ENCODE measurements around the gene LRMDA. TPM values are rescaled to one million over a fixed set of nuclear protein-coding genes. Genes with fewer than 3 reads are reported as not detected.

LRMDA gene
- total RNA-seq, 1 donor from 2014 or later, result 22.3 TPM

- DNase-seq (ENCODE audit: missing footprints), result no peak
- intact Hi-C loops (cut with DNase I), result no loop called here
These were observed 251.5 kb downstream of the LRMDA start for GRCh38 chr10:75682649-75683557.

DNA sequence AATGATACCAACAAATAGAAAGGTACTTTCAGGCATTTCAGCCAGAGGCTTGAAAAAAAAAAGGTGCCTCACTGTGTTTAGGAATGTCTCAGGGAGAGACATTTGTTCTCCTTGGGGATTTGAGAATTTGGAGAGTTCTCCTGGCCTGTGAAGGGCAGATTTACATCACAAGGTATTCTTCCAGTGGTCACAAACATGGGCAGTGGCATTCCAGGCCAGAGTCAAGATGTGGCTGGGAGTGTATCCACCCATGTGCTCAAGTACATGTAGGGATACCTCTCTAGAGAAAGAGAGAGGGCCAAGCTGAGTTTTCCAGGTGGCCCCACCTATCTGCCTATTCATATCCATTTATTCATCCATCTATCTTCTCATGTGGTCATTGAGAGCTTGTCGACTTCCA lies 253.8 kb downstream of the LRMDA start:
- no peak for ATAC-seq
- intact Hi-C loops (cut with DNase I), result no loop called here

More at GRCh38 chr10:75682649-75683557, 251.5 kb downstream of the LRMDA start:
- ATAC-seq, result peak; percentile 60

GRCh38 chr10:75688506-75689300 lies 257.3 kb downstream of the LRMDA start:
- ATAC-seq (no peak), DNase-seq (ENCODE audit: missing footprints) (no peak)
- intact Hi-C loops (cut with DNase I), result no loop called here

More for the DNA sequence above, 253.8 kb downstream of the LRMDA start:
- no peak for DNase-seq (ENCODE audit: missing footprints)

DNA sequence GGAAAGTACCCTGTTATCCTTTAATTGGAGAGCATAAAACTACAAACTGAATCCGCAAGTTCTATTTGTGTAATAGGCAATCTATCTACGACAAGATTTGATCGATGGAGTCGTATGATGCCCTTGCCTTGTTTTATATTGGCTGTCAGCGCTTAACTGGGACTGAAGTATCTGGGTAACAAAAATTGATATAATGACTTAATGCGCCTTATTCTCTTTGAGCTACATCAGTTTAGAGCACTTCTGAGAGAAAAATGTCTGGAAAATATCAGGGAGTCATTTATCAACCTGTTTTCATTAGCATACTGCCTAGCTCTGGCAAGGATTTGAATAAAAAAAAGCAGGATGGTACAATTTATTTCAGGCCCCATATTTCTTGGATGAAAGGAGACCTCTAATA lies 262.1 kb downstream of the LRMDA start:
- intact Hi-C loops (cut with DNase I), result no loop called here
- no peak for ATAC-seq
- DNase-seq (ENCODE audit: missing footprints), result no peak

DNA sequence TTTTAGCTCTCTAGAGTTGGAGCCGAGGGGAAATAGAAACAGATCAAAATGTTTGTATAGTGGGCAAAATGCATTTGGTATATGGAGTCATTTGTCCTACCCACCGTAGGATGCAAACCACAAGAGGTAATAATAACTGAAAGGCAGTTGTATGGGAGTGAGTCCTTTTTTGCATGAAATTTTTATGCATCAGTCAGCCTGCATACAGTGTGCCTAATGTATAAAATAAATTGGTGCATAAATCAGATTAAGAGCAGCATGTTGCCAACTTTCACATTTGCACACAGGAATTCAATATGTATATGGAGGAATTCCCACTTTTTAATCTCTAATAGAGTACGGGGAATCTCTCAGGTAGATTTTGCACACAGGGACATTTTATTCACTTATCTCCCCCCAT lies 262.8 kb downstream of the LRMDA start:
- intact Hi-C loops (cut with DNase I), result no loop called here

GRCh38 chr10:75694790-75695189 lies 263.4 kb downstream of the LRMDA start:
- intact Hi-C loops (cut with DNase I), result no loop called here
- DNase-seq (ENCODE audit: missing footprints) (no peak), ATAC-seq (no peak)

More for the DNA sequence above, 262.8 kb downstream of the LRMDA start:
- DNase-seq (ENCODE audit: missing footprints) (no peak), ATAC-seq (no peak)

DNA sequence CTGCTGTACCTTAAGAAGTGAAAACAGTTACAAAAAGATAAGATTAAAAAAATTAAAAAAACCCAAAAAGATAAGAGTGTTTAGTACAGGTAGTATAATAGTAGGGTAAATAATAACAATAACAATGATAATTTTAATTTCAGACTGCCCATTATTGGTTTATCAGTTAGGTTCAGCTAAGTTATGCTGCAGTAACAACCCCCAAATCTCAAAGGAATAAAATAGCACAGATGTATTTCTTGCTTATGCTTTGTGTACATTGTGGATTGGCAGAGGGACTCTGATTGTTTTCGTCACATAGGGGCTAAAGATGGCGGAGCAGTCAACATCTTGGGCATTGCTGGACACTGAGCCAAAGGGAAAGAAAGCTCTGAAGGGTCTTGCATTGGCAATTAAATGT lies 264.6 kb downstream of the LRMDA start:
- no peak for ATAC-seq
- no peak for DNase-seq (ENCODE audit: missing footprints)
- intact Hi-C loops (cut with DNase I), result no loop called here

DNA sequence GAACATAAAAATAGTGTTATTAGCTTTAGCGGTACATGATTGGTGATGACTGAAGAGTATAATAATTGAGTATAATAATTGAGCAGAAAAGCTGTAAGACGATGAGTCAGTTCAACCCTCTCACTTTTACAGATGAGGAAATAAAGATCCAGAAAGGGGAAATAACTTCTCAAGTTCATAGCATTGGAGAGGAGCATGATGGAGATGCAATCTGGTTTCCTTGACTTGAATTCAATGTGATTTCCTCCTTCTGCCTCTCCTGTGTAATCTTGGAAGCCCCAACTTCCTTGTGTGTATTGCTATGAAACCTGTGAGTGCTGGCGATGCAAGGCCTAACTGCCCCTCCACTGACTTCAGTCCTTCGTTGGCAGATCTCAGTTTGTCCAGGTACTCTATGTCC lies 265.1 kb downstream of the LRMDA start:
- intact Hi-C loops (cut with DNase I), result no loop called here
- DNase-seq (ENCODE audit: missing footprints) (no peak), ATAC-seq (no peak)

- intact Hi-C loops (cut with DNase I), result no loop called here
- no peak for ATAC-seq
These were observed 271.9 kb downstream of the LRMDA start for GRCh38 chr10:75703191-75703854.

DNA sequence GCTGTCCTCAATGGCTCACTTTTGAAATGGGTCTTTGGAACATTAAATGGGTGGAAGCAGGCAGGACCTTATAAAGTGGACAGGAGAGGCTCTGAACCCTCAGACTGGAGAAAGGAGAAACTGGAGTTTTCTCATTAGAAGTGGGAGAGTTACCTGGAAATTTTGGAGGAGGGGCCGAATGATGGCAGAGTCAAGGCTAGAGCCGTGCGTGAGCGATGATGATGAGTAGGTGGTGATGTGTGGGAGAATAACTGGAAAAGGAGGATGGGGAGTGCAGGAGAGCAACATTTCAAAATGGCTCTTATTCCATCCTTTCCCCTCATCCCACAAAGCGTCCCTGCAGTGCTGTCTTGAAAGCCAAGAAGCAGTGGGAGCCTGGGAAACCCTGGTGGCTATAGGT lies 274.0 kb downstream of the LRMDA start:
- intact Hi-C loops (cut with DNase I), result no loop called here

More at GRCh38 chr10:75703191-75703854, 271.9 kb downstream of the LRMDA start:
- no peak for DNase-seq (ENCODE audit: missing footprints)

GRCh38 chr10:75707080-75707840 lies 275.8 kb downstream of the LRMDA start:
- ATAC-seq (no peak), DNase-seq (ENCODE audit: missing footprints) (no peak)
- intact Hi-C loops (cut with DNase I), result no loop called here

More for the DNA sequence above, 274.0 kb downstream of the LRMDA start:
- ATAC-seq, result no peak
- no peak for DNase-seq (ENCODE audit: missing footprints)

GRCh38 chr10:75708060-75708459 lies 276.6 kb downstream of the LRMDA start:
- no peak for DNase-seq (ENCODE audit: missing footprints)
- ATAC-seq, result no peak
- intact Hi-C loops (cut with DNase I), result no loop called here

GRCh38 chr10:75709245-75709644 lies 277.8 kb downstream of the LRMDA start:
- ATAC-seq (no peak), DNase-seq (ENCODE audit: missing footprints) (no peak)
- intact Hi-C loops (cut with DNase I), result no loop called here

DNA sequence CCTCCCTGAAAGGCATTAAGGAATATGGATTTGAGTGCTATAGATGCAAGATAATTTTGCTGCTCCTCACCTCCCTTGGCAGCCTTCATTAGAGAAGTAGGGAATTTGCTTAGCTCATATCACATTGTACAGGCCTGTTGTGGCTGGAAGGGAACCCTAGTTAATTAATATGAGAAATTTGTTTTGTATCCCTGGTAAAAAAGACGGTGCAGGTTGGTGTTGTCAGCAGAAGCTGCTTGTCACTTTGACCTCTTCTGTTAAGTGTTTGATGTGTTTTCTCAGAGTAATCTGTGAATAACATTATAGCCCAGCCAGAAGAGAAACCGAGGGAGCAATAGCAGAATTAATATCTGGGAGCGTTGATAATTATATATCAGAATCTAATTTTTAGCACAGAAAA lies 278.4 kb downstream of the LRMDA start:
- intact Hi-C loops (cut with DNase I), result no loop called here
- ATAC-seq (no peak), DNase-seq (ENCODE audit: missing footprints) (no peak)

DNA sequence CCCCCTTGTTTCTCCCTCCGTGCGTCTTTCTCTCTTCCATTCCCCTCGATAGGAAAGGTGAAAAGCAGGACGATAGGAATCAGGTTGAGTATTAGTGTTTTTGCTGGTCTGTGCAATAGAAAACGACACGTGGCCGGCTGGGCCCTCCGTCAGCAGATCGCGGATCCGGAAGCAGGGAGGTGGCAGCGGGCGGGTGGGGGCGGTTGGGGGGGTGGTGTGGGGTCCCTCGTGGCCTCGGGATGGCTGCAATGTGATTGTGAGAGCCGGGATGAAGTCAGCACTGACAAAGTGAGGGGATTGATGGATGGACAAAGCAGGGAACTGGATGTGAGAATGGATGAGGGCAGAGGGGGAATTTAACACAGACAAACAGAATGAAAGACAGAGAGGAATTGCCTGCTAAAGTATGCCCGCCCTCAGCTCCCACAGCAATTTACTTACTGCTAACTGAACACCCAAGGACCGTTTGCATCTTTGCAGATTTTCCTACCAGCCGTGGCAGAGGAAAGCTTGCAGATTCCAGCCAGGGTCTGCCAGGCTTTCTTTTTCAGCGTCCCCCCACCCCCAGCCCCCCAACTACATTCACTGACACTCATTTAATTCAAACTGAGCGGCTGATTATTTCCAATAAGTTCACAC lies 280.9 kb downstream of the LRMDA start:
- DNase-seq (ENCODE audit: missing footprints) (no peak), ATAC-seq (no peak)
- intact Hi-C loops (cut with DNase I), result no loop called here

DNA sequence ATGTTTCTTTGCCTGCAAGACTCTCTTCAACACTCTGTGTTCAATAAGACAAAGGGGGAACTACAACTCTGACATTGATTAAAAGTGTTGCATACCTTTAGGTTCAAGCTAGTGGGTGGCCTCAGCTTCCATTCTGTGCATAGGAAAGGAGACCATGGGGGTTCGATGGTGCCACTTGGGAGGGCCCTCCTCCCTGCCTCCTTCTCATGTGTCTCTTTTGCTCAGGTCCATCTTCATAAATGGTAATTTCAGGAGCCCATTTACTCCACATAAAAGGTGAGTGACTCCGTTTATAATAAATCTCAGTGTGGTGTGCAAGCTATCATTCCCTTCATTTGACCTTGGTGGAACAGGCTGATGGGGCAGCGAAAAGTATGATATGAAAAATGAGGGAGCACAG lies 285.1 kb downstream of the LRMDA start:
- DNase-seq (ENCODE audit: missing footprints) (no peak), ATAC-seq (no peak)
- intact Hi-C loops (cut with DNase I), result no loop called here

- intact Hi-C loops (cut with DNase I), result no loop called here
- ATAC-seq (no peak), DNase-seq (ENCODE audit: missing footprints) (no peak)
These were observed 285.9 kb downstream of the LRMDA start for GRCh38 chr10:75717126-75717916.
